Activated CD4-positive, CD25-positive, alpha-beta regulatory T cell (primary cell): ENCODE results near the gene SUGCT.

Experiments used
- DNase-seq, 4 experiments: peaks; one replicate each; lab custom pipeline; 2025; lab: John Stamatoyannopoulos, UW

SUGCT gene

DNA sequence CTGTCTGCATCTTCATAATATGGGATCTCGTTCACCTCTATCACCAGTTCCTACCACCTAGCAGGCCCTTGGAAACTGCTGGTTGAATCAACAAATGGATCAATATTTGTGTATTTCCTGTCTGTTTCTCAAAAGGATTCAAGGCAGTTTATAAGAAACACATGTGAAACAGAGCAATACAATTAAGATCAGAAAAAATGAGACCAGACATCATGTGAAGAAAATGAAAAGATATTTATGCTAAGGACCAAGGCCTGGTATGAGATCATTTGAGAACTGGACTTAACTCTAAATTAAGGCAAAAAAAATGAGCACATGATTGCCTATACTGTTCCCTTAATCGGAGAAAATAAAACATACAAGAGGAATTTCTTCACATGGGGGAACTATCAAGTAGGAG, 589.0 kb downstream of the SUGCT start:
- no peak for DNase-seq

DNA sequence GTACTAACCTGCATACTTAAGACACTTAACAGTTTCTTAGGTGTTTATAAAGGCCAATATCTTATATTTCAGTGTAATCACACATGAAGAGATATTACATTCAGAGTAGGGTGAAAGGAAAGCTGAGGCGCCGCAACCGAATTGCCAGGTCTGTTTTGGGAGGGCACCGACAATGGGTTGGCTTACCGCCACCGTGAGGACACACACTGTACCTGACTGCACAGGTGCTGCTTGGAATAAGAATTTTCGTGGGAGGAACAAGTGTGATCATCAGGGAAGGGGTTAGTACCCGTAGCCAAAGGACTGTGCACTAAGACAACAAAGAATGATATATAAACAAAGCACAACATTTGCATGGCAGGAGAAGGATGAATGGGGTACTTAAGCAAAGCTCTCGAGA, 591.8 kb downstream of the SUGCT start:
- DNase-seq, result no peak

DNA sequence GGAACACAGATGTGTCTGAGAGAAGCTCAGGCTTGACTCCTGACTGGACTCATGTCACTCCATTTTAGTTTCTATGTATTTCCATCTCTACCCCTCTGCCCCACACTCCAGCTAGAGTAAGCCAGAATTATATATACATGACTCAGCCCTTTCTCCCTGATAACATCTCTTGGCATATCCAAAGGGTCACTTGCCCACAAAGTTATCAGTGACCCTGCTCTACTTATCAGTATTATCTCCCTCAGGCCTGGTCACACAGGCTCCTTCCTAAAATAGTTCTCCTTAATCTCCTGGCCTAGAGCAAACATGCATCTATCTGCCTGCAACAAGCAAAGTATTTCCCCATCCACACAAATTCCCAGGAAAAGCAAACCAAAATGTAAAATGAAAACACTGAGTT, 598.3 kb downstream of the SUGCT start:
- no peak for DNase-seq

DNA sequence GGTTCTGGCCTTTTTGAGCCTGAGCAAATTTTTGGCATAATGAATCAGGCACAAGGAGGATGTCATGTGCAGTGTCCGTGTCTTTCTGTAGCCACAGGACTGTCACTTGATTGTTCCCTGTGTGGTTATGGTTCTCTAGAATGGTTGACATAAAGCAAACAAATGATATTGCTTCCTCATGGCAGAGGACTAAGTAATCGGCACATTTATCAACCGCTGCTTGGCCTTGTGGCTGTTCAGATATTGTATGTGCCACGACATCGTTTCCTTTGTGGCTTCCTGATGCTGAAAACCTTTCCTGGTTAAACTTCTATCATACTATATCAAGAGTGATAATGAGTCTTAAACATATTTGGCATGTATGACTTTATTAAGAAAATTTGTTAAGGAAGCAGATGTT, 598.8 kb downstream of the SUGCT start:
- DNase-seq, result no peak

DNA sequence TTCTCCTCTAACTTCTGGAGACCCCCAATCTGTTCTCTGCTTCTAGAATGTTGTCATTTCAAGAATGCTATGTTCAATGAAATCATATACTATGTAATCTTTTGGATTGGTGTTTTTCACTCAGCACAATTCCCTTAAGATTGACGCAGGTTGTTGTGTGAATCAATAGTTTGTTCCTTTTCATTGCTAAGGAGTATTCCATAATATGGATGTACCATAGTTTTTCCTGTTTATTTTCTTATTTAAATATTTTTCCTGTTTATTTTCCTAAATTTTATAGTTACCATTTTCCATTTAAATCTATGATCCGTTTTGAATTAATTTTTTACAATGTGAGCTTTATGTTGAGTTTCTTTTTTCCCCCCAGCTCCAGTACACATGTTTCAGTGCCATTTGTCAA, 604.5 kb downstream of the SUGCT start:
- no peak for DNase-seq

DNA sequence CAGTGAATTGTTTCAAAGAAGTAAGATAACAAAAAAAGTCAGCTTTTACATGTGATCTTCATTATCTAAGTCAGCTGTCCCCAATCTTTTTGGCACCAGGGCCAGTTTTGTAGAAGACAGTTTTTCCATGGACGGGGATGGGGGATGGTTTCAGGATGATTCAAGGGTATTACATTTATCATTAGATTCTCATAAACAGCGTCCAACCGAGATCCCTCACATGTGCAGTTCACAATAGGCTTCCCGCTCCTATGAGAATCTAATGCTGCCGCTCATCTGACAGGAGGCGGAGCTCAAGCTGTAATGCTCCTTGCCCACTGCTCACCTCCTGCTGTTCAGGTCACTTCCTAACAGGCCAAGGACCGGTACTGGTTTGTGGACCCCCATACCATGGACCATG, 607.5 kb downstream of the SUGCT start:
- DNase-seq, result no peak

DNA sequence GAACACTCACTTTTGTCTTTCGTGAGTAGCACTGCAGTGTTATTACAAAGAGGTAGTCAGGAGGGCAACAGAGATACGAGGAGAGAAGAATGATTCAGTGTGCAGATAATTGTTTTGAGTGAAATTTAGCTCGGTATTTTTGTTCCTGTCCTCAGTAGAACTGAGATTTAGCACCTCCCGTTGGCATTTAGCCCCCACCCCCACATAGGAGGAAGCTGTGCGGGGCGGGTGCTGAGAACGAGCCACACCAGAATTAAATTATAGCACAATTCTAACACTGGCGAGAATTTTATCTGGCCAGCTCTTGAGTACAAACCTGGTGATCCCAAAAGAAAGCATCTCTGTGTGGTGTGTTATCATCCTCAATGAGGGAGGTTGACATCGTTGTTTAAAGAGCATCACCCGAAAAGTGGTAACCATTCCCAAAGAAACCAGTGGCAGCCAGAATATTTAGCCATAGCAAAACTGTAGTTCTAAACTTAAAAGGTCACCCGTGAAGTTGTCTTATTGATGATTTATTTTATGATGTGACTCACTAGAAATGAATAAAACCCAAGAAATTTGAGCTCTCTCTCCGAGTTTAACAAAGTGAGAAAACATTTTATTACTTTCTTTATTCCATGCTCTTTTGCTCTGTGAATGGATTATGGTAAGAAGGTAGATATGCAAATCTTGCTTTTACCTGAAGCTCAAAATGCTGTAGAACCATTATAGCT, 612.2 kb downstream of the SUGCT start:
- no peak for DNase-seq

DNA sequence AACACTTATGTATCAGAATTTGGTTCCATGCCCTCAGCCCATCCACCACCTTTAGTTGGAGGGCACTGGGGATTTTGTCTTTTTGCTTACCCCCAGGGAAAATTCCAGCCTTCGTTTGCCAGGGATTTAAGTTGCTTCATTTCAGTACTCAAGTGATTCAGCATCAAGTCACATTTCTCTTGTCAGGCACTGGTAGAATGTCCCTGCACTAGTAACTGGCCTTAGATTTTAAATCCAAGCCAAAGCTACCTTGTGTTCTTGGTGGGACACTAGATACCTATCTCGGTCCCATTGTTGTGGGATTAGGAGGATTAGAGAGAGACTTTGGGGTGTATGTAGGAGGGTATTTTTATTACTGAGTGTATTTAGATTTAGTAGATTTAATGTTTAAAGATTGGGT, 613.1 kb downstream of the SUGCT start:
- no peak for DNase-seq

DNA sequence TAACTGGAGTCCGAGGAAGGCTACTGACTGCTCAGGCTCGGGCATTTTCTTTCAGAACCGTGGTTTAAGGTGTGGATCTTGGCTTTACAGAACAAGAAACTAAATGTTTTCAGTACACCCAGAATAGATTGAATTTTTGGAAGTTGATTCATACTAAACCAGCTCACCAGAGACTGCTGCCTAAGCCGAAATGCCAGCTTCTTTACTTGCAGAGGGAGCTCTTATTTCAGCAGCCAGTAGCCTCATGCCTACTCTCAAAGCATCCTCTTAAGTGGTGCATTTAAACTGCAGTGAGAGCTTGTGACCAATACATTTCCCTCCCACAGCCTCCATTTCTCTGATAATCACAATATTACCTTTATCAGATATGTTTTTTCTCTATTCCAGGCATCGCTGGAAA, 615.1 kb downstream of the SUGCT start:
- no peak for DNase-seq

DNA sequence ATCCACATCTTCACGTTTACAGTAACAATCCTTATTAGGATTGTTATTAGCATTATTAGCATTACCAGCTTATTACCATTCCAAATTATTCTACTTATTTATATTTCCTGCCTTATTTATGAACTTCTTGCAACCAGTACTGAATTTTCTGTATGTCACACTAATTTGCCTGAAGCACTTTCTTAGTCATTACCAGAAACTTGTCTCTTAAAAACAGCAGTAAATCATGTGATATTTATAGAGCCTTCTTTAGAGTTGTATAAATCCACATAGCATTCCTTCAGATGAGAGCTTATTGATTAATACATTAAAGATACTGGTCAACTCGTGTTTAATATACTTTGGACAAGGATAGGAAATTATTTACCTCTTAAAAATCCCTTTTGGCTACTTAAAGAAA, 618.6 kb downstream of the SUGCT start:
- no peak for DNase-seq

DNA sequence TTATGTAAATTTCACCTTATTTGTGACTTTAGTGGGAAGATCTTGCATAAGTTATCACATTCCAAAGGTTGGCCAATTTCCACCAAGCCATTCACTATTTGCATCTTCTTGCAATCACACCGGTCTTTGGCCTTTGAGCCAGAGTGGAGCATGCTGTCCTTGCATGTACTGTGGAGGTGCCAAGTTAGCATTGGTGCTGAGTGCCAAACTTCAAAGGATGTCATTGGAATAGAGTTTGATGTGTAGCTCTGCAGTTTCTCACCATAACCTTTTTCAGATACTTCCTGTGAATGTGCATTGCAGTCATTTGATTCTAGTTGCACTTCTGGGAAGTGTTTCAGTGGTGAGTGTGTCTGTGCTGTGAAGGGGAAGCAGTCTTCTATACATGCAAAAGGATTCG, 620.6 kb downstream of the SUGCT start:
- DNase-seq, result no peak

DNA sequence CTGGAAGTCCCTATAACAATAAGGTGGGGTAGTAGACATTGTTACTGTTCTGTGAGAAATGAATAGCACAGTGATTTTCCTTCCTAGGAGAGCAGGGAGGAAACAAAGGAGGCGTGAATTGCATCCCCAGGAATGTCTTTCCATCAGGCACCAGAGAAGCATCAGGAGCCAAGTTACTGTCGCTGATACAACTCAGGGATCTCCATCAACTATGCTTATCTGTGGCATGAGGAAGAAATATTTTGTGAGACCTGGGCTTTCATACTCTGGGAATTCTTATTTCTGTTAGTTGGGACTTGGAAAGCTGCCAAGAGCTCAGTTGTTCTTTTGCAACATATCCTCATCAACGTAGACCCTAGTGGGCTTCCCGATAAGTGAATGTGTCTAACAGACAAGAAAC, 622.3 kb downstream of the SUGCT start:
- DNase-seq, result no peak

DNA sequence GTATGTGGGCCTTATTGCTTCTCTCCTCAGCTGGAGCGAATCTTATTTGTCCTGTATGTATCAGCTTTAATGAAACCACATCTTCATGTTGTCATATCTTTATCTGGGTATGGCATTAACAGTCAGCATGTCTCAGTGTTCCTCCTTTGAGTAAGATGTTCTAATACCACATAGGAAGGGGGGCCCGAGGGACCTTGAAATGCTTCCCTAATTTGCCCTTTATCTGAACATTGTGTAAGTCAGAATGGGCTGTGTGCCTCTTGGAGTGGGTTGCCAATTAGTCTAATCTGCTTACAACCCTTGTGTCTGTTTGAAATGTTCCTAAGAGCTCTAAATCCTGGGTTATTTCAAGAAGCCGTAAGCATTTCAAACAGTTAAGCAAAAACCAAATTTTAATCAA, 623.8 kb downstream of the SUGCT start:
- DNase-seq, result no peak

DNA sequence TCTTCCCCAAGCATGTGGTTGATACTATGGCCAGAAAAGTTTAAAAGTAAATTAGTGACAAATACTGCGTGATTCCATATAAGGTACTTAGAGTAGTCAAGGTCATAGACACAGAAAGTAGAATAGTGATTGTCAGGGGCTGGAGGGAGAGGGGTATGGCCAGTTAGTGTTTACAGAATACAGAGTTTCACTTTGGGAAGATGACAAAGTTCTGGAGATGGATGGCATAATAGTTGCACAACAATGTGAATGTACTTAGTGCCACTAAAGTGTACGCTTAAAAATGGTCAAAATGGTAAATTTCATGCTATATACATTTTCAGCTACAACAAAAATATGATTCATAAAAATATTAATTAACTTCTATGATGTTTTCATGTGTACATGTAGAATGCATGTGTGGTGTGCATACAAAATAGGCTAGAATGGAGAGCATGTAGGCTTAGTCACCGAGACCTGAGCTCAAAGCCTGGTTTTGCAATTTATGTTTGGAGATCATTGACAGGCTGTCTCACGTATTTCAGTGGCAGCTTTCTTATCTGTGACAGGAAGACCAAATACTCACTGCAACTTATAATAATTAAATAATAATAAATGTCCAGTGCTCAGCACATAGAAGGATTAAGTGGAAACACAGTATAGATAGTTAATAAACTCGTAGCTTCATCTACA, 625.6 kb downstream of the SUGCT start:
- no peak for DNase-seq

DNA sequence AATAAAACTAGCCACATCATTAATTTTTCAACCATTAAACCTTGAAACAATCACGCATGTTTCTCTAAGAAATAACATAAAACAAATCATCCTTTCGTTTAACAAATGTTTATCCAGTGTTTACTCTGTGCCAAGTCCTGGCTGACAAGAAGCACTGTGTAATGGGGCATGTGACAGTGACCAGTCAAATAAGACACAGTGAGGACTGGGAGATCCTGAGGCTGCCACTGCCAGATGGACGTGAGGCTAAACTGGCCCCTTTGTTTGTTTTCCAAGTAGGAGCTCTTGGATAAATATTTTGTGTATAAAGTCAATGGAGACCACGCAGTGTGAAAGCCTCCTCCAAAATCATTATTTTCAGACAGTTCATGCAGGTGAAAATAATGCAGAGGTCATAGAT, 626.2 kb downstream of the SUGCT start:
- no peak for DNase-seq

DNA sequence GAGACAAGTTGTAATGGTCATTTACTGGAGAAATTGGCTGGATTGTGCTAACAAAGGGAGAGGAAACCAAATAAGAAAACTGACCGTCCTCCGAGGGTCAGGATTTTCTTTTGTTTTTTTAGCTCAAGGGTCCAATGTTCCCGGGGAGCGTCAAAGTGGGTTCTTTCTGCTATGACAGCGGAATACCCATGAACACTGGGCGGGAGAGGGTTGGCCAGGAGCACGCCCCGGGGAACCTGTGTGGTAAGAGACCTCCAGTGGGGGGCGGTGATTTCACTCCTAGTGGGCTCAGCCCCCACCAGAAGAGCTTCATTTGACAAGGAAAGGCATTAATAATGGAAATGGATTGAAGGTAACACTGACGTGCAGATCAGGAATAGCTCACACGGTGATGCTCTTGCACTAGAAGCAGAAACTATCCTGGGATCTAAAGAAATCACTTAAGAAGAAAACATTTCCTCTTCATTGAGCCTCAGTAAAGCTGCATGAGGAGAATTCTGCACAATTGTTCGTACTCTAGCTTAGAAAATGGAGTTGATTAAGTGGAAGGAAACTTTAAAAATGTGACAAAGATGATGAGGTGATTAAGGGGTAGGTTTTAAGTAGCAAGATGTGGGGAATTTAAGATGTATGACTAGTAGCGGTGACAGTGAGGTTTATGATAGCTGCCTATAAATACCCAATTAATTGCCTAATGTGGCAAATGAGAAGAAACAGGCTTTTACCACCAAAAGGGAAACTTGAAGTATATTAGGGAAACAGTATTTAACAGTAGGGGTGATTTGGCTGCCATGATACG, 627.2 kb downstream of the SUGCT start:
- DNase-seq, result no peak

DNA sequence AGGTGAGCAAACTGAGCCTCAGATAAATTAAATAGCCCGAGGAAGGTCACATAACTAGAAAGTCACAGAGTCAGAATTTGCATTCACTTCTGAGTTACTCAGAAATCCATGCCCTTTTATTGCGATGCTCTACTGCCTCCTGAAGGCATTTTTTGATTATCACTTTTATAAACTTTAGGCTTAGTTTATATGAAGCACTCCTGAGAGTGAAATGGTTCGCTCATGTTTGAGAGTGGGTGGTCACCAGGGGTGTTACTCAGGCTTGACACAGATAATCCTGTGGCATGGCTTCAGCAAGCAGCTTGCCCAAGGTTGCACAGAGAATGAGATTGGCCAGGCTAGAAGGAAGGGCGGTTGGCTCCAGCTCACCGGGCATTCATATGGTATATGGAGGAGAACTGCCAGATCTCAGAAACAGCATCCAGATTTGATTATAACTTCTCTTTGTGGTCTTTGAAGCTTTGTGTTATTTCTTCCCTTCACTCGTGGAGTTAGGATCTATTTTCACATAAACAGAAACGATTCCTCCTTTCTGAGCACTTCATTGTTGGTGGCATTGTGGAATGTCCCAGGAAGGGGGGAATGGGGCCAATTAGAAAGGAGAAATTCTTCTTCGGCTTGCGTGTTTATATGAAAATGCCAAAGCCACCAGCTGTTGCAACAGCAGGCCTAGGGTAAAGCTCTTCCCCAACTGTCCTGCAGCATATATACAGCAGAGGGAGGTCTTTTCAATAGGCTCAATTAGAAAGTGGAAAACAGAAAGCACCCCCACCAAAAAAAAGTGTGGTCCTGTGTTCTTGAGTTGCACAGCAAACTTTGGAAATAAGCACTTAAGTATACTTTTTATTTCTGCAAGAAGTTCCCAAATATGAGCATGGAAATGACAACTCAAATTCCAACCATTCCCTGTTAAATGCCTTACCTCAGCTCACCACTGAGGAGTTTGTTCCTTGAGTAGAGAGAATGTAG, 628.8 kb downstream of the SUGCT start:
- no peak for DNase-seq

DNA sequence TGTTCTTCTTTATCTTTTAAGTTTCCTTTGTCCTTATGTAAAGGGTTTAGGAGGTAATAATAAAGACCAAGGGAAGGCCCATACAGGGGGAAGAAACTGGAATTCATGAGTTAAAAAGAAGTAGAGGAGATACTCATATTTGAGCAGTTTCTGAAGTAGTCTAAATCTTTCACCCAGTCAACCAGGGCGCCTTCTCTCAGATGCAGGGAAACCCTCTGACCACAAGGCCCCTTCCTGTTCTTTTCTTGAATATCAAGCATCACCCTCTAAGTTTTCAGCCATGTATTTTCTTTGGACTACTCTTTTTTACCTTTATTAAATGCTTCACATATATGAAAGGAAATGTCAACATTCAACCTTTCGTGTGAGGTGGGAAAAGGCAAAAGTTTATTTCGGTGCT, 630.8 kb downstream of the SUGCT start:
- no peak for DNase-seq

DNA sequence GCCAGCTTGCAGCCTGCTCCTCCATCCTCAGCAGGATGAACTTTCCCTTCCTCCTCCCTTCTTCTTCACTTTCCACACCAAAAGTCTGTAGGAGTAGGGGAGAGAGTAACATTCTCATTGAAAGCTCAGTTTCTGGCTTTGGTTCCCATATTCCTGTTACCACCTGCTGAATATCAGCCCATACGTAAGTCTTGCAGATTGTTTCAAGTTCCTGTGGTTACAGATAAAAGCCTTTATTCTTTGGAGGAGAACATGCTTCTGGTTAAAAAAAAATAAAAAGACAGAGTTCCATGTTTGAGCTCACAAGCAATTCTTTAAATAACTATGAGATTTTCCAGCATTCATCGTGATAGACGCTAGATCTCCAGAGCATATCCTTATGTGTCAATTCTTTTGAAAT, 637.3 kb downstream of the SUGCT start:
- no peak for DNase-seq

DNA sequence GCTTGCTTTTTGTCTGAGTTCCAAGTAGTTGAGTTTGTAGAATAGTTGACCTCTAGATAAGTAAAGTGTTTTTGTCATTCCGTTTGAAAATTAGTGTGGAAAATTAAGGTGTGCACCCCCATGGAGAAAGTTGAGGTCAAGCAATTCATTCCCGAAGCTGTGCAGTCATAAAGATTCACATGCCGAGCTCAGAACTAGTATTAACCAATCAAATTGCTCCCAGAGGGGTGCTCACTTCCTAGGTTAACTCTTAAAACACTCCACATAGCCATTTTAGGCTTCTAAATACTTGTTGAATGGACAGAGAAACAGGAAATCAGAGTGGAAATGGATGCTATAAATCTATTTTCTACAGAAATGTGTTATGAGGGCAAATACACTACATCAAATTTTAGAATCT, 638.9 kb downstream of the SUGCT start:
- DNase-seq, result no peak

DNA sequence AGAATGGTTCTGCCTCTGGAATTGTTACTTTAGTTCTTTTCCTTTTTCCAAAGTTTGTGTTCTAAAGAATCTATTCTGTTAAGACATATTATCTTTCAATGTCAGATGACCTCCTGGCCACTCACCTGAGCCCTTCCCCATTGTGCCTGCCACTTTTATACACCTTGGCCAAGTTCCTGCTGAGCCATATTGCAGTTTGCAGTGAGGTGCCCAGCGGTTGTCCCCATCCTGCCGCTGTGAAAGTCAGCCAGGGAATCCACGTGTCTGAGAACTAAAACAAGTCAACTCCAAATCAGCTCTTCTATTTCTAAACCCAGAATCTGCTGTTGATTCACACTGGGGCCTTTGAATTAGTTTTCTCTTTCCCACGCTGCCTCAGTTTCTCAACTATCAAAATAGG, 641.1 kb downstream of the SUGCT start:
- DNase-seq, result no peak

DNA sequence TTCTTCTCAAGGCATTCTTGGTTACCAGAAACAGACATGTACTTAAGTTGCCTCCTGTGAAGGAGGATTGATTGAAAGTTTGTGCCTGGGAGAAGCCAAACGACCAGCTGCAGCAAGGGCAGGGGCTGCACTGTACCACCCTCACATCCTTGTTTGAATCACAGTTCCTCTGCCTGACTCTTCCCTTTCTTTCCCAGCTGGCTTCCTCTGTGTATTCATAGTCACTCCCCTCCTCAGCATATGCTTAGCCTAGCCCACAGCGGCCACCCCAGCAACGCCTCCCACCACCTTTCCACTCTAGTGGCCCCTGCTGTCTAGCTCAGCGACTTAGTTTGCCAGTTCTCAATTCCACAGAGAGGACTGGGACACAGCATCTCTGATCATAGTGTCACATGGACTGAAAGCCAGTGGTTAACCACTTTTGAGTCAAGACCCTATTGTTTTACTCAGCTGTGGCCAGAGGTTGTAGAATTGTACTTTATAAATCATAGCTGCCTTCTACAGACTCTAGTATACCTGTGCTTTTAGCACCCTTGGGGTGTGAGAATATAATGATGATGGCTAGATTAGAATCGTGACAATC, 643.0 kb downstream of the SUGCT start:
- no peak for DNase-seq
